NB4 (cell line): ENCODE measurements around the gene STARD10.

Experiments
- CTCF ChIP-seq: IDR thresholded peaks from one replicate; pipeline ENCODE4 v1.5.1; 2012; ENCODE audit warnings: low read depth, low read length
- MAX ChIP-seq: IDR thresholded peaks from 2 replicates; pipeline ENCODE4 v1.6.1; 2011; ENCODE audit warnings: low read depth, low read length
- POLR2A ChIP-seq: IDR thresholded peaks from 2 replicates; pipeline ENCODE4 v1.6.1; 2011; ENCODE audit warnings: mild to moderate bottlenecking; ENCODE audit not compliant: insufficient read length; ENCODE audit errors: extremely low read depth

GRCh38 chr11:72816404-72816990 lies 22.6 kb upstream of the STARD10 start:
- TF ChIP-seq MAX: no peak
- TF ChIP-seq CTCF: no peak
- TF ChIP-seq POLR2A: no peak
